Measurements from ENCODE around the gene DCLK1.

The DCLK1 gene

DNA sequence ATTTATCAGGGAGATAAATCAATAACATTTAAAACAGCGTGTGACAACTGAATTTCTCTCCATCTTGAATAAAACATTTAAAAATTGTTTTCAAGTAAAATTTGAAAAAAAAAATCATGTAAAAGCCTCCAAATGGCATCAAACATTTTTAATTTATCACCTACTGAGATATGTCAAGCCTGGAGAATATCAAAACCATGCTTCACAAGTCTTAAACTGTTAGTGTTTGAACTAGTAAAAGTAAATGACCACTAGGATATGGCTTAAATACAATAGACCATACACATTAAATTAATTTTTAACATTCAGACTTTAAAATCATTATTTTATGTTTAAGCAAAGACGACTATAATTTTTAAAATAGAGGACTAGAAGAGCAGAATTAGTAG is 281.9 kb downstream of the DCLK1 start:
- TF ChIP-seq TAF1 (IDR thresholded peaks at IDR 0.05; ENCODE audit: borderline replicate concordance, insufficient read depth, low read length) (no peak), SIN3A (IDR thresholded peaks at IDR 0.05; ENCODE audit: borderline replicate concordance, insufficient read depth, low read length) (no peak), FOXP2 (optimal IDR thresholded peaks at IDR 0.05; ENCODE audit: borderline replicate concordance, extremely low read depth, extremely low read length, insufficient read depth) (no peak), POLR2AphosphoS5 (IDR thresholded peaks at IDR 0.05; ENCODE audit: low read depth, low read length) (no peak)
- TF ChIP-seq, protein P1, sequence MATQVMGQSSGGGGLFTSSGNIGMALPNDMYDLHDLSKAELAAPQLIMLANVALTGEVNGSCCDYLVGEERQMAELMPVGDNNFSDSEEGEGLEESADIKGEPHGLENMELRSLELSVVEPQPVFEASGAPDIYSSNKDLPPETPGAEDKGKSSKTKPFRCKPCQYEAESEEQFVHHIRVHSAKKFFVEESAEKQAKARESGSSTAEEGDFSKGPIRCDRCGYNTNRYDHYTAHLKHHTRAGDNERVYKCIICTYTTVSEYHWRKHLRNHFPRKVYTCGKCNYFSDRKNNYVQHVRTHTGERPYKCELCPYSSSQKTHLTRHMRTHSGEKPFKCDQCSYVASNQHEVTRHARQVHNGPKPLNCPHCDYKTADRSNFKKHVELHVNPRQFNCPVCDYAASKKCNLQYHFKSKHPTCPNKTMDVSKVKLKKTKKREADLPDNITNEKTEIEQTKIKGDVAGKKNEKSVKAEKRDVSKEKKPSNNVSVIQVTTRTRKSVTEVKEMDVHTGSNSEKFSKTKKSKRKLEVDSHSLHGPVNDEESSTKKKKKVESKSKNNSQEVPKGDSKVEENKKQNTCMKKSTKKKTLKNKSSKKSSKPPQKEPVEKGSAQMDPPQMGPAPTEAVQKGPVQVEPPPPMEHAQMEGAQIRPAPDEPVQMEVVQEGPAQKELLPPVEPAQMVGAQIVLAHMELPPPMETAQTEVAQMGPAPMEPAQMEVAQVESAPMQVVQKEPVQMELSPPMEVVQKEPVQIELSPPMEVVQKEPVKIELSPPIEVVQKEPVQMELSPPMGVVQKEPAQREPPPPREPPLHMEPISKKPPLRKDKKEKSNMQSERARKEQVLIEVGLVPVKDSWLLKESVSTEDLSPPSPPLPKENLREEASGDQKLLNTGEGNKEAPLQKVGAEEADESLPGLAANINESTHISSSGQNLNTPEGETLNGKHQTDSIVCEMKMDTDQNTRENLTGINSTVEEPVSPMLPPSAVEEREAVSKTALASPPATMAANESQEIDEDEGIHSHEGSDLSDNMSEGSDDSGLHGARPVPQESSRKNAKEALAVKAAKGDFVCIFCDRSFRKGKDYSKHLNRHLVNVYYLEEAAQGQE (IDR thresholded peaks at IDR 0.05; ENCODE audit: insufficient read depth in 1 of 2, low read depth in 2 of 2, low read length in 2 of 2): no peak

DNA sequence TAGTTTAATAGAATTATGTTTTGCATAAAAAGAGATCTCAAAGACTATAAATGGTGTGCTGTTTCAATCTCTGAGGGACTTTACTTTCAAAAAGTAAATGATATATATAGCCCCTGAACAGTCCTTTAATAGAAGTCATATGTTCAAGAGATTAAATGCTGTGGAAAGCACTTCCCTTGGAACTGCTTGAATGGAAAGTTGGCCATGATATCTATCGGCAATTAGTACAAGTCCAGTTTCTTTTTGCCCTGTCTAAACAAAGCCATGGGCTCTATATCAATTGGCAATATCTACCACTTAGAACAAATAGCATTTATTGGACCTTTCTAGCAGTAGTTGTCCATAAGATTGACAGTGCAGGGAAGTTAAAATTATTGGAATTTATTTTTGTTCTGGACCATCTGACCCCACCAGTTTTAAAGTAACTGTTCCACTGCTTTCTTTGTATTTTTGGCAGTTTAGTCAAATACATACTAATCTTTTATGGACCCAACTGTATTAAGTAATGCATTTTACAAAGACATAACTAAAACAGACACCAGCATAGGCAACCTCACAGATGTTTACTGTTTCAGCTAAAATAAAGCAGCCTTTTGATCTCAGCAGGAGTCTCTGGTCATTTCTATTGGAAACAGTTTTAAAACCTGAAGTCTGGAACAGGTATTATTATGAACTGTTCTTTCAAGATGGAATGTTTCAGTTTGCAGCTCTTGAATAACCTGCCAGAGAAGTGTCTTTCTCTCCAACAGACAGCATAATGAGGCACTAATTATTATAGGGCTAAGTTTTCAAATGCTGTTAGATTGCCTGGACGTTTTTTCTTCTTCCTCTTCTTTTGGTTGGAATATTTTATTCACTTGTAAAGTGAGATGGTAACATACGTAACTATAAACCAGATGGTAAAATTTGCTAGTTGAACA is 282.6 kb downstream of the DCLK1 start:
- no peak for TF ChIP-seq SIN3A (IDR thresholded peaks at IDR 0.05; ENCODE audit: borderline replicate concordance, insufficient read depth, low read length)
- TF ChIP-seq, protein P1 (IDR thresholded peaks at IDR 0.05; ENCODE audit: insufficient read depth in 1 of 2, low read depth in 2 of 2, low read length in 2 of 2): no peak
- TF ChIP-seq POLR2AphosphoS5 (IDR thresholded peaks at IDR 0.05; ENCODE audit: low read depth, low read length): no peak
- TF ChIP-seq FOXP2 (optimal IDR thresholded peaks at IDR 0.05; ENCODE audit: borderline replicate concordance, extremely low read depth, extremely low read length, insufficient read depth): no peak
- no peak for TF ChIP-seq TAF1 (IDR thresholded peaks at IDR 0.05; ENCODE audit: borderline replicate concordance, insufficient read depth, low read length)

DNA sequence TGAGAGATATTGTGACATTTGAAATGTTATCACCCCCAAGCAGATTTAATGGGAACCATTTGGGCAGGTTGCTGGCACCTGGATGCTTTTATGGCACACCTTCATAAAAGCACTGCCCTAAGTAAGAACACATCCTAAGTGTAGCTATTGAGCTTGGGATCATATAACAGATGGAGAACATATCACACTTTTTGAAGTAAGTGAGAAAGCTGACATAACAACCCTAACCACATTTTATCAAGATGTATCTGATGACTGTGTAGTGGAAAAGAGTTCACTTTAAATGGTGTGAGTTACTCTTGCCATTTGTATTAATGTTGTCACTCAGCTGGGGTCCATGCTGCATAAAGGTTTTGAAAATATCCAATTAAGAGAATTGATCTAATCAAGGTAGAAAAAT is 287.9 kb downstream of the DCLK1 start:
- TF ChIP-seq, protein P1 (IDR thresholded peaks at IDR 0.05; ENCODE audit: insufficient read depth in 1 of 2, low read depth in 2 of 2, low read length in 2 of 2): no peak
- TF ChIP-seq POLR2AphosphoS5 (IDR thresholded peaks at IDR 0.05; ENCODE audit: low read depth, low read length) (no peak), TAF1 (IDR thresholded peaks at IDR 0.05; ENCODE audit: borderline replicate concordance, insufficient read depth, low read length) (no peak), SIN3A (IDR thresholded peaks at IDR 0.05; ENCODE audit: borderline replicate concordance, insufficient read depth, low read length) (no peak), FOXP2 (optimal IDR thresholded peaks at IDR 0.05; ENCODE audit: borderline replicate concordance, extremely low read depth, extremely low read length, insufficient read depth) (no peak)

DNA sequence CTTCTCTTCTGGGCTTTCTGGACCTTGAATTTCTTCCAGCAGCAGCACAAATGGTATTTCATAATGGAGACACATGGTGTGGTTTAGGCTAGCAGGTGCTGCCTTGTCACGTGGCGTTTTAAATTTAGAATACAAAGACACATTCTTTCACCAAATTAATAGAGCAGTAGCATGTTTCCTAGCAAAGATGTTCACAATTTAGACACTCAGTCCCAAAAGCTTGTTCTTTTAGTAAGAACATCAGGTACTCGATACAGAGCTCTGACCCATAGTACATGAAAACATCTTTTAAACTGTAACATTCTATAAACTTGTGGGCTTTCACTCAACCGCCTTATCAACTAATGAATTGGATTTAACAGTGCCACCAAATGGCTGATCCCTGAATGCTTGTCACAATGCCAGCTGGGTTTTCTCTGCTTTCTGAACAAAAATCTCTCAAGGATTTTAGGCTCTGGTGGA is 290.1 kb downstream of the DCLK1 start:
- no peak for TF ChIP-seq FOXP2 (optimal IDR thresholded peaks at IDR 0.05; ENCODE audit: borderline replicate concordance, extremely low read depth, extremely low read length, insufficient read depth)
- no peak for TF ChIP-seq SIN3A (IDR thresholded peaks at IDR 0.05; ENCODE audit: borderline replicate concordance, insufficient read depth, low read length)

DNA sequence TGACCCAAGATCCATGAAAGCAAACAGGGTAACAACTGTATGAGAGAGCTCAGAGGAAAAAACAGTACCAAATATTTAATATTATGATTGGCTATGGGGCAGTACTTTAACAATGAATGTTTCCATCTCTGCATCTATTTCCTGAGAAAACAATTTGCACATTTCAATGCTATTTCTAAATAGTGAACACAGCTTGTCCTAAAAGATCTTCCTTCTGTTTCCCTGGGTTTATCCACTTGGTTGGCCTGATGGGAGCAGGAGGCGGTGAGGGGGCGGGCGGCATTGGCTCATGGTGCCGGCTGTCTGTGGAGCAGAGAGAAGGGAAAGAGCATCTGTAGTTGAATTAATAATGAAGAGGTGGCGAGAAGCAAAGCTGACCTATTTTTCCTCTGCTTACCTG is 291.4 kb downstream of the DCLK1 start:
- TF ChIP-seq, protein P1 (IDR thresholded peaks at IDR 0.05; ENCODE audit: insufficient read depth in 1 of 2, low read depth in 2 of 2, low read length in 2 of 2): no peak
- TF ChIP-seq FOXP2 (optimal IDR thresholded peaks at IDR 0.05; ENCODE audit: borderline replicate concordance, extremely low read depth, extremely low read length, insufficient read depth) (no peak), POLR2AphosphoS5 (IDR thresholded peaks at IDR 0.05; ENCODE audit: low read depth, low read length) (no peak), SIN3A (IDR thresholded peaks at IDR 0.05; ENCODE audit: borderline replicate concordance, insufficient read depth, low read length) (no peak), TAF1 (IDR thresholded peaks at IDR 0.05; ENCODE audit: borderline replicate concordance, insufficient read depth, low read length) (no peak)
